OCI-LY1 (cell line): ENCODE measurements around the gene HBD.

Experiments
- H2AFZ ChIP-seq: fragments of 200-600 bp; sonication (generic), shearing (Covaris generic); 2 replicates; pipeline ENCODE4 v1.6.0; 2014; ENCODE audit warnings: antibody characterized with exemption, mild to moderate bottlenecking, low read length
- H3F3A ChIP-seq: fragments of 200-600 bp; sonication (generic), shearing (Covaris generic); 2 replicates; pipeline ENCODE4 v1.6.0; 2014; ENCODE audit warnings: mild to moderate bottlenecking, antibody characterized with exemption, low read length, moderate library complexity; ENCODE audit not compliant: insufficient read depth
- H3K27ac ChIP-seq: fragments of 200-600 bp; sonication (generic); 2 replicates; pipeline ENCODE4 v1.5.1; 2014; ENCODE audit warnings: low read length, mixed run types, mild to moderate bottlenecking, low read depth; ENCODE audit not compliant: poor library complexity, severe bottlenecking
- H3K27me3 ChIP-seq: fragments of 200-600 bp; sonication (generic); 2 replicates; pipeline ENCODE4 v1.6.0; 2014; ENCODE audit warnings: antibody characterized with exemption, mild to moderate bottlenecking, low read length, moderate library complexity; ENCODE audit not compliant: insufficient read depth
- H3K36me3 ChIP-seq: fragments of 200-600 bp; sonication (generic); 2 replicates; pipeline ENCODE4 v1.6.1; 2014; ENCODE audit warnings: mild to moderate bottlenecking, antibody characterized with exemption, low read length, moderate library complexity, mixed read lengths; ENCODE audit not compliant: insufficient read depth
- H3K4me1 ChIP-seq: fragments of 200-600 bp; sonication (generic); 2 replicates; pipeline ENCODE4 v1.5.1; 2014; ENCODE audit warnings: mild to moderate bottlenecking, low read length, moderate library complexity; ENCODE audit not compliant: insufficient read depth, severe bottlenecking
- H3K4me2 ChIP-seq: fragments of 200-600 bp; sonication (generic), shearing (Covaris generic); 2 replicates; pipeline ENCODE4 v1.6.1; 2014; ENCODE audit warnings: low read length
- H3K4me3 ChIP-seq: fragments of 200-600 bp; sonication (generic); 2 replicates; pipeline ENCODE4 v1.5.1; 2014; ENCODE audit warnings: low read length, low read depth, mild to moderate bottlenecking, mixed read lengths; ENCODE audit not compliant: poor library complexity, severe bottlenecking
- H3K79me2 ChIP-seq: fragments of 200-600 bp; shearing (Covaris generic); 2 replicates; pipeline ENCODE4 v1.6.1; 2016; ENCODE audit warnings: mixed run types, low read length, mixed read lengths; ENCODE audit not compliant: insufficient read depth
- H3K9ac ChIP-seq: fragments of 200-600 bp; sonication (generic), shearing (Covaris generic); 2 replicates; pipeline ENCODE4 v1.6.1; 2014; ENCODE audit warnings: mild to moderate bottlenecking, low read length, mixed read lengths
- H3K9me2 ChIP-seq: fragments of 200-600 bp; sonication (generic), shearing (Covaris generic); 2 replicates; pipeline ENCODE4 v1.6.1; 2014; ENCODE audit warnings: low read depth, mild to moderate bottlenecking, low read length, mixed read lengths
- H3K9me3 ChIP-seq: fragments of 200-600 bp; shearing (Covaris generic); 2 replicates; pipeline ENCODE4 v1.6.1; 2014; ENCODE audit warnings: low read length, mixed read lengths
- H4K20me1 ChIP-seq: fragments of 200-600 bp; sonication (generic), shearing (Covaris generic); 2 replicates; pipeline ENCODE4 v1.6.0; 2016; ENCODE audit warnings: mild to moderate bottlenecking, low read length; ENCODE audit not compliant: insufficient read depth
- EZH2 ChIP-seq: fragments of 200-600 bp; sonication (generic), shearing (Covaris generic); IDR thresholded peaks from 2 replicates; pipeline ENCODE4 v1.8.0; 2017; ENCODE audit warnings: borderline replicate concordance, mixed run types, mild to moderate bottlenecking, antibody characterized with exemption, low read length, moderate library complexity, mixed read lengths
- TF ChIP-seq, protein P1 (sequence below): fragments of 200-600 bp; sonication (generic), shearing (Covaris generic); IDR thresholded peaks from 2 replicates; pipeline ENCODE4 v1.5.1; 2017; ENCODE audit warnings: mild to moderate bottlenecking, antibody characterized with exemption, low read length, moderate library complexity, mixed read lengths

HBD gene

DNA sequence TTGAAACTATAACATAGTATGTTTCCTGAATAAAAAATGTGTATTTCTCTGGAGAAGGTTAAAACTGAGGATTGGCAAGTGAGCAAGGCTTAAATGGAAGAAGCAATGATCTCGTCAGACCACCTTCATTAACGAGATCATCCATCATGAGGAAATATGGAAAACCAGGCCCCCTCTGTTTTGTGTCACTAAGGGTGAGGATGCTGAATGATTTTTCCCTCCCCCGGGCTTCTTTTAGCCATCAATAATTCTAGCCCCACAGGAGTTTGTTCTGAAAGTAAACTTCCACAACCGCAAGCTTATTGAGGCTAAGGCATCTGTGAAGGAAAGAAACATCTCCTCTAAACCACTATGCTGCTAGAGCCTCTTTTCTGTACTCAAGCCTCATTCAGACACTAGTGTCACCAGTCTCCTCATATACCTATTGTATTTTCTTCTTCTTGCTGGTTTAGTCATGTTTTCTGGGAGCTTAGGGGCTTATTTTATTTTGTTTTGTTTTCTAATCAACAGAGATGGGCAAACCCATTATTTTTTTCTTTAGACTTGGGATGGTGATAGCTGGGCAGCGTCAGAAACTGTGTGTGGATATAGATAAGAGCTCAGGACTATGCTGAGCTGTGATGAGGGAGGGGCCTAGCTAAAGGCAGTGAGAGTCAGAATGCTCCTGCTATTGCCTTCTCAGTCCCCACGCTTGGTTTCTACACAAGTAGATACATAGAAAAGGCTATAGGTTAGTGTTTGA lies 41.3 kb upstream of the HBD start:
- H3K4me2 ChIP-seq, result no peak overlapping the region
- H4K20me1 ChIP-seq, result no peaks in the 10 kb centered on the region
- no peaks in the 10 kb centered on the region for H3K9me3 ChIP-seq
- H3K9me2 ChIP-seq, result no peaks in the 10 kb centered on the region
- H3K27me3 ChIP-seq, result no peaks in the 10 kb centered on the region
- H3K4me1 ChIP-seq, result no peaks in the 10 kb centered on the region
- no peaks in the 10 kb centered on the region for H3F3A ChIP-seq
- TF ChIP-seq, protein P1, sequence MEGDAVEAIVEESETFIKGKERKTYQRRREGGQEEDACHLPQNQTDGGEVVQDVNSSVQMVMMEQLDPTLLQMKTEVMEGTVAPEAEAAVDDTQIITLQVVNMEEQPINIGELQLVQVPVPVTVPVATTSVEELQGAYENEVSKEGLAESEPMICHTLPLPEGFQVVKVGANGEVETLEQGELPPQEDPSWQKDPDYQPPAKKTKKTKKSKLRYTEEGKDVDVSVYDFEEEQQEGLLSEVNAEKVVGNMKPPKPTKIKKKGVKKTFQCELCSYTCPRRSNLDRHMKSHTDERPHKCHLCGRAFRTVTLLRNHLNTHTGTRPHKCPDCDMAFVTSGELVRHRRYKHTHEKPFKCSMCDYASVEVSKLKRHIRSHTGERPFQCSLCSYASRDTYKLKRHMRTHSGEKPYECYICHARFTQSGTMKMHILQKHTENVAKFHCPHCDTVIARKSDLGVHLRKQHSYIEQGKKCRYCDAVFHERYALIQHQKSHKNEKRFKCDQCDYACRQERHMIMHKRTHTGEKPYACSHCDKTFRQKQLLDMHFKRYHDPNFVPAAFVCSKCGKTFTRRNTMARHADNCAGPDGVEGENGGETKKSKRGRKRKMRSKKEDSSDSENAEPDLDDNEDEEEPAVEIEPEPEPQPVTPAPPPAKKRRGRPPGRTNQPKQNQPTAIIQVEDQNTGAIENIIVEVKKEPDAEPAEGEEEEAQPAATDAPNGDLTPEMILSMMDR, result no peak
- no peak for TF ChIP-seq EZH2
- no peak overlapping the region for H2AFZ ChIP-seq
- no peak overlapping the region for H3K27ac ChIP-seq
- no peaks in the 10 kb centered on the region for H3K79me2 ChIP-seq
- no peak overlapping the region for H3K4me3 ChIP-seq
- H3K9ac ChIP-seq, result no peak overlapping the region
- no peaks in the 10 kb centered on the region for H3K36me3 ChIP-seq

DNA sequence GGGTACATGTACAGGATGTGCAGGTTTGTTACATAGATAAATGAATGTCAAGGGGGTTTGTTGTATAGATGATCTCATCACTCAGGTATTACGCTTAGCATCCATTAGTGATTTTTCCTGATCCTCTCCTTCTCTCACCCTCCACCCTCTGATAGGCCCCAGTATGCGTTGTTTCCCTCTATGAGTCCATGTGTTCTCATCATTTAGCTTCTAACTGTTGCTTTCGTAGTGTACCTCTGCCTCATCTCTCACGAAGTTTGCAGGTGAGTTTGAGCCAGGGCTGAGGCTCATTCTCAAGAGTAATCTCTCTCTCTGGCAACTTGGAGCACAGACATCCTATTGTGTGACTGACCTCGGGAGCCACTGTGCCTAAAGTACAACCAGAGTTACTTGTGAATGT lies 40.1 kb upstream of the HBD start:
- H3K4me2 ChIP-seq, result no peak overlapping the region
- H3K9ac ChIP-seq, result no peak overlapping the region
- TF ChIP-seq, protein P1, result no peak
- TF ChIP-seq EZH2, result no peak
- H3K9me3 ChIP-seq, result no peaks in the 10 kb centered on the region
- H3K4me1 ChIP-seq, result no peaks in the 10 kb centered on the region
- H3K9me2 ChIP-seq, result no peaks in the 10 kb centered on the region
- H2AFZ ChIP-seq, result no peak overlapping the region
- no peaks in the 10 kb centered on the region for H3K79me2 ChIP-seq
- H3F3A ChIP-seq, result no peaks in the 10 kb centered on the region
- no peaks in the 10 kb centered on the region for H4K20me1 ChIP-seq
- no peaks in the 10 kb centered on the region for H3K27me3 ChIP-seq
- no peak overlapping the region for H3K27ac ChIP-seq
- H3K4me3 ChIP-seq, result no peak overlapping the region
- H3K36me3 ChIP-seq, result no peaks in the 10 kb centered on the region

DNA sequence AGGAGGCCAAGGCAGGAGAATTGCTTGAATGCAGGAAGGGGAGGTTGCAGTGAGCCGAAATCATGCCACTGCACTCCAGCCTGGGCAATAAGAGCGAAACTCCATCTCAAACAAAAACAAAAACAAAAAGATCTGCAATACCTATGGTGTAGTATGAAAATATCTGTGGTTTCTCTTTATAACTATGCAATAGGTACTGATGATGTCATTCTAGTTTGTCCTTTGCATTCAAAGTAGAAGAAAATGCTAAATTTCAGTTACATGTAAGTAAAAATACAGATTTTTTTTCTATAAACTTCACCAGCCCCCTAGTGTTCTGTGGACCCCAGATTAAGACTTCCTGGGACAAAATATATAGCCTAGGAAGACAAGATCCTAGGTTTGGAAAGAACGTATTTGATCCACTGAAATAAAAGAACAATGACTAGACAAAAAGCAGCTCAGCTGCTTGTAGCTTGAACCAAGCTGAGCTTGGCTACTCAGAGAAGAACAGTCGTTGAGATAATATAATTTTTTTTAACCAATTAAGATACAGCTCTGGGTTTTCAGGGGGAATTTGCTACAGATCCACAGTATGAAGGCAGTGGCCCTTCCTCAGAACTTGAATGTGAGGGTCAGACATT lies 38.2 kb upstream of the HBD start:
- Histone ChIP-seq H3K27me3 (no peaks in the 10 kb centered on the region), H3K9me3 (no peaks in the 10 kb centered on the region), H2AFZ (no peak overlapping the region), H3K79me2 (no peaks in the 10 kb centered on the region), H3K9ac (no peak overlapping the region), H3K9me2 (no peaks in the 10 kb centered on the region), H3K4me3 (no peak overlapping the region), H4K20me1 (no peaks in the 10 kb centered on the region), H3K4me1 (no peaks in the 10 kb centered on the region), H3K4me2 (no peak overlapping the region), H3K36me3 (no peaks in the 10 kb centered on the region), H3F3A (no peaks in the 10 kb centered on the region), H3K27ac (no peak overlapping the region)
- TF ChIP-seq EZH2, result no peak
- TF ChIP-seq, protein P1, result no peak
